Colon (tissue), 2 donors: Measurements from ENCODE around the gene DCST1.

ENCODE experiments used
- FAIRE-seq: peaks from 2 replicates; lab custom pipeline; 2012; peaks lifted over from hg19 to GRCh38; lab: Jason Lieb, UNC
- donor health status: control.
- donor health status: control.

Gene DCST1

GRCh38 chr1:155000726-155001424 is 32.7 kb upstream of the DCST1 start:
- no peak for FAIRE-seq

- FAIRE-seq, result no peak
Measured at GRCh38 chr1:155001425-155001674, 32.3 kb upstream of the DCST1 start.

GRCh38 chr1:155001675-155002463 is 31.8 kb upstream of the DCST1 start:
- no peak for FAIRE-seq

DNA sequence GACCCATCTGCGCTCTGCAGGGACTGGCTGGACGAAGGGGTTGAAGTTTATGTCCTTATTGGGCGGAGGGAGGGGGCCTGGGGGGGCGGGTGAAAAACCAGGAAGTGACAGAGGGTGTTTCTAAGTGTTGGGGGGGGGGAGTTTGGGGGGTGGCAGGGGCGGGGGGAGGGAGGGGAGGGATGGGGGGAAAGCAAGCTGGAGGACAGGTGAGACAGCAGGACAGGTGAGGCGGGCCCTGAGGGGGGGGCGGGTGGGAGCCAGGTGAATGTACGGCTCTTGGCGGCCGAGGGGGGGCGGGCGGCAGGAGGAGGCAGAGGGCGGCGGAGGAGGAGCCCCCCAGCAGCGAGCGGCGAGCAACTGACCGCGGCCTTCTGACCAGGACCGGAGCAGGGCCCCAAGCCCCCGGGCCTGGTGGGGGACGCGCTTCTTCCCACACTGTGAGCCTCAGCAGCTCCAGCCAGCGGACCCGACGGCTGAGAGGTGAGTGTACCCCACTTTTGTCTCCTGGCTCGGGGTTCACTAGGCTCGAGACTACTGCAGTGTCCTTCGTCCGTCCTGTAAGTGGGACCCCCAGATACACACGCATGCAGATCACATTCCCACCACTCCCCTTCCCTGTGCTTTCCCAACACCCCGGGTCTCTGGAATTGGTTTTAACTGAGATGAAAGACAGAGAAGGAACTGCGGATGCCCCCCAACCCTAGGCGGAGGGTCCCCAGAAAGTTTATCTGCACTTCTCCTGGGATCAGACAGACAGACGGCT is 31.0 kb upstream of the DCST1 start, which contains the start of gene ZBTB7B:
Gene ZBTB7B, plus strand, starts transcription at position 339 of the 763 bp plus-strand sequence. CDS start 11,859 bp downstream, outside the sequence.
- FAIRE-seq, result no peak

DNA sequence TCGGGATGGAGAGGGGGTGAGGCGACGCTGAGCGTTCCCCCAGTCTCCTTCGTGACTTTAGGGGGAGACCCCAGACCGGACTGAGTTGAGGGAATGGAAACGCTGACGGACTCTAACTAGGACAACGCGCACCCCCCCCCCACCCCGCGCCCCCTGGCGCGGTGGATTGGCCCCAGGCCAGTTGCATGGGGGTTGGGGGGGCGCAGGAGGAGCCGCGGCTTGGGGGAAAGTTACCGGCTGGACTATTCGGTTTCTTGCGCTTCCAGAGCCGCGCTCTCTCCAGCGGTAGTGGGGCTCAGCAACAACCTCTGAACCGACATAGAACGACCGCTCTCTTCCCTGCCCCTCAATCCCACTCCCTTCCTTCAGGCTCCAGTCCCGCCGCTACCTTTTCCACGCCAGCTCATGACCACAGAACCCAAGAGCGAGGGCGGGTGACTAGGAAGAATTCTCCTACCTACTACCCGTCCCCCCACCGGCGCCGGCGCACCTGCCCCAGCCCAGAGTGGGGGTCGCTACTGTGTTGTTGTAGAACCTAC is 30.3 kb upstream of the DCST1 start:
- FAIRE-seq, result no peak

DNA sequence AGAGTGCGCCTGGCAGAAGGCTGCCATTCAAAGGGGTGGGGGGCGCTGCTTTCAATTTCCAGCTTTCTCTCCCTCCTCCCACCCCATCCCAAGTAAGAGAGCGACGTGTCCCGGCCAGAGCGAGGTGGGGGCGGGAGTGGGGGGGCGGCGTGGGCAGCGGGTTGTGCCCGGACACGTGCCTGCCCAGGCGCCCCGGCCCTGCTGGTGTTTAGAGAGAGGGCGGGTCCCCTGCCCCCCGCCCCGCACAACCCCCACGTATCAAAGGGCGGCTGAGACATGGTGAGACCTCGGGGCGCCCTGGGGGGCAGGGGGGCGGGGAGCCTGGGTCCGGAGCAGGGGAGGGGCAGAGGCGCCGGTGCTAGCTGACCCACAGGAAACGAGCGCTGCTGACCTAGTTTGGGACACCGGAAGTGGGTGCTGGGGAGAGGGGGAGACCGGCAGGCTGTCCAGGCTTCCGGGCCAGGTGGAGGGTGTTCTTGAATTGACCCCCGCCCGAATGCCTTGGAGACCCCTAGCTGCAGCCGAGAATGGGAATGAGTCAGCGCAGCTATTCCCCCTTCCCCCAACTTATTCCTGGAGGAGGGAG is 29.8 kb upstream of the DCST1 start:
- no peak for FAIRE-seq

GRCh38 chr1:155004352-155005075 is 29.1 kb upstream of the DCST1 start:
- FAIRE-seq, result no peak

DNA sequence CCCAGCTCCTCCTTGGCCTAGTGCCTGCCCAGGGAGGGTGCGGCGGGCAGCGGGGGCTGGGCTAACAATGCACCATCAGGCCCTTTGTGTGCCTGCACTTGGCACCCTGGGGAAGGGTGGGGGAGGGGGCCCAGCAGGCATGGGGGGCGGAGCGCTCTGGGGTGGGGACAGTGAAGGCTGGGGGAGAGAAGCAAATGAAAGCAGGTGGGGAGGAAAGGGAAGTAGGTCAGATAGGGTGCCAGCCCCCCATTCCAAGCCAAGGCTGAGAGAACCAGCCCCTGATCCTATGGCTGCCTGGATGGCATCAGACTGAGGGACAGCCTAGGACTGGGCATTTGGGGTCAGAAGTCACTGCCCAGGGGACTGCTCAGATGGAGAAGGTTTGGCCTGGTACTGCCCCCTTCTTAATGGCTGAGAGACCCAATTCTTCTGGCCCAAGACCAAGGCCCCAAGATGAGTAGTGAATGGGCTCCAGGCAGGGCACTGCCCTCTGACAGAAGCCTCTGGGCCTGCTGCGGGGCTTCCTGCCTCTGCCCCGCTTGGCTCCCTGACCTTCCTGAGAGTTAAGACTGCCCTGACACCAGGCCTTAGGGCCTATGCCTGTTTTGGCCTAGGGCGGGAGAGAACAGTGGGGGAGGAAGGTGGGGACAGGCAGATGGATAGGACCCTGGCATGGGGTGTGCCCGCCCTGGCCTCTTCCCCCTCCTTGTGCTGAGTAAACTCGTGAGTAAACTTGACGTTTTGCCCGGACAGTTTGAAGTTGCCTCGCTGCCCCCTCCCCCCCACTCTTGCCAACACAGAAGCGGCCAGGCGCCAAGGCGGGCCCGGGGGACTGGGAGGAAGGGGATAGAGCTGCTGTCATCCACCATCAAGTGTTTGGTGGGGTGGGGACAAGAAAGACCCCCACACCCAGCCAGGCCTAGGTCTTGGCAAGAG is 28.3 kb upstream of the DCST1 start:
- FAIRE-seq, result no peak

DNA sequence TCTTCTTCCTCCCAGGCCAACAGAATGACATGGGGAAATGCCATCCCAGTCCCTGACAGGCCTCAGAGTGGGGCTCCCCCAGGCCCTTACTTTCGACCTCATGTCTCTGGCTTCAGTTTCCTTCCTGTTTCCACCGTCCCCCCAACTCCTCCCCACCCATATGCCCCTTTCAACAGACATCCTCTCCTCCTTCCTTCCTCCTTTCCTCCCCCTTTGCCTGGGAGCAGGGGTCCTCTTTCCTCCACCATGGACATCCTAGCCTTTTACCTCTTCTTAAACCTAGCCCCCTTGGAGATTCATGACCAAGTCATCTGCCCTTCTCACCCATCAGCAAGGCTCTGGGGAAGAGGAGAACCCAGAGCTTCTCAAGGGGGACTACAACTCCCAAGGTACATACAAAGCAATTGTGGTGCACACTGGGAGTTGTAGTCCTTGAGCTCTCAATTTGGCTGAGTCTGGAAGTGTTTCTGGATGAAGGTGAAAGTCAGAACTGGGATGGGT is 27.0 kb upstream of the DCST1 start:
- FAIRE-seq, result no peak

DNA sequence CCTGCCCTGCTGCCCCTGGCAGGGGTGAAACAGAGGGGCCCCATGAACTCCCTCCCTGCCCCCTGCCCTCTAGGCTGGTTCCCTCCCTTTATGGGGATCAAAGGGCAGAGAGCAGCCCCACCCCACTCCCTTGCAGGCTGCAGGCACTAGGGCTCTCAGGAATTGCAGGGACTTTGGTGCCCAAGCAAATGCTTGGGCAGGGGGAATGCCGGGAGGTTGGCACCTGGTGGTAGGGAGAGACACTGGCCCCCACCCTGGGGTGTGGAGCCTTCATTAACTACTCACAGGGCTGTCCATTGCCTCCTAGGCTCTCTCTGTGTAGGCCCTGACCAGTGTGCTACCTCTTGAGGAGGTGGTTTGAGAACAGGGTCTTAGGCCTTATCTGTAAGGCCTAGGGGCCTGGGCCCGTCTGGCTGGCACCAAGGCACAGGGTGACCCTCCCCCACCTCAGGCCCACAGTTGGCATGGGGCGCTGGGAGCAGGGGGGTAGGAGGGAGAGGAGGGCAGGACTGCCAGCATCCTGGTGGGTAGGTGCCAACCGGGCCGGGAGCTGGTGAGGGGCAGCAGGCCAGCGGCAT is 26.3 kb upstream of the DCST1 start:
- FAIRE-seq, result no peak

- no peak for FAIRE-seq
Measured at GRCh38 chr1:155008015-155008941, 25.3 kb upstream of the DCST1 start.

- no peak for FAIRE-seq
Measured at GRCh38 chr1:155009221-155009711, 24.4 kb upstream of the DCST1 start.

DNA sequence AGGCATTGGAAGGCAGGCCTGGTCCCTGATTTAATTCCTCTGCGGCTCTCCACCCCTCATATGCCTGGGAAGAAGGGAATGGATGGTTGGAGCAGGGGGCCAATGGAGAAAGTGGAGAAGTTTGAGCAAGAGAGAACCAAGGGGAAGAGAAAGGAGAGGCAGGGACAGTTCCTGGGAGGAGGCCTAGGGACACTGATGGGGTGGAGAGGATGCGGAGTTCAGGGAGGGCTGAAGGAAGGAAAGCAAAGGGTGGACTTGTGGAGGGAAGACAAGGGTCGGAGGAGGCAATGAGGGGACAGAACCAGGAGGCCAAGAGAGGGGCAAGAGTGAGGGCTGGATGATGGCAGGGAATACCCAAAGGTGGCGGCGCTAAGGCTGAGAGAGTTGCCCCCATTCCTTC is 23.9 kb upstream of the DCST1 start:
- no peak for FAIRE-seq

- FAIRE-seq, result no peak
Measured at GRCh38 chr1:155010211-155010918, 23.3 kb upstream of the DCST1 start.

- FAIRE-seq, result no peak
Measured at GRCh38 chr1:155011004-155011416, 22.6 kb upstream of the DCST1 start.

DNA sequence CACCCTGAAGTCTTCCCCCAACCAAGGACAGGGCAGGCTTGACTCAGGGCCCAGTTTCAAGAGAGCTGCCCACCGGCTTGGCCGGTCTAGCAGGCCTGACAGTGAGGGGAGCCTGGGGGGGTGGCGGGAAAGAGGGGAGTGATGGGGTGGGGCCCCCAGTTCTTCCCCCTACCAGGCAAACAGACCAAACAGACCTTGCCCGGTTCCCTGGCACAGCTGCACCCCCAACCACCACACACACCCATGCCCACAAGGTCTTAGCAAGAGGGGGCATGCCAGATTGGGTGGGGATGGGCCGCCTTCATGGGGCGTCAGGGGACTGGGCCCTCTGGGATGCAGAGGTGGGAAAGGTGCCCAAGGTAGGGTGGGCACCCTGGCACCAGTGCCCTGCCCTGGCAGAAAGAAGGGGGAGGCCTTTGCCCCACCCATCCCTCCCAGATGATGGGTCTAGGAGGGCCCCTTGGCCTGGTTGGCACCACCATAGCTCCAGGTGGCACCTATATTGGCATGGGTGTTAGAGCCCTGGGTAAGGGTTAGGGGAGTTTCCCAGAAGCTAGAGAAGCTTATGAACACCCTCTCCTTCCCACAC is 22.1 kb upstream of the DCST1 start:
- no peak for FAIRE-seq

- no peak for FAIRE-seq
Measured at GRCh38 chr1:155012026-155012546, 21.5 kb upstream of the DCST1 start.
